Activated naive CD4-positive, alpha-beta T cell treated with anti-CD3 and anti-CD28 coated beads, Interleukin-2, amount 50 U/mL, for 24 hours (primary cell): ENCODE results near the gene MORN1.

Experiments used
- H3K27ac Mint-ChIP-seq: one replicate; pipeline ENCODE4 v1.8.0; 2021; ENCODE audit warnings: mild to moderate bottlenecking, mixed read lengths
- H3K27me3 Mint-ChIP-seq: one replicate; pipeline ENCODE4 v1.8.0; 2021; ENCODE audit warnings: mixed read lengths
- H3K36me3 Mint-ChIP-seq: one replicate; pipeline ENCODE4 v1.8.0; 2021; ENCODE audit warnings: mixed read lengths
- H3K4me1 Mint-ChIP-seq: one replicate; pipeline ENCODE4 v1.8.0; 2021; ENCODE audit warnings: mixed read lengths
- H3K4me3 Mint-ChIP-seq: one replicate; pipeline ENCODE4 v1.8.0; 2021; ENCODE audit warnings: mild to moderate bottlenecking, mixed read lengths
- H3K9me3 Mint-ChIP-seq: one replicate; pipeline ENCODE4 v1.8.0; 2021; ENCODE audit warnings: mixed read lengths

MORN1 gene

GRCh38 chr1:2279210-2279639, 112.1 kb downstream of the MORN1 start:
- H3K4me1 Mint-ChIP-seq, result peaks cover 30% of the 10 kb centered on the region

GRCh38 chr1:2278591-2279209, 112.7 kb downstream of the MORN1 start:
- H3K27me3 Mint-ChIP-seq, result no peaks in the 10 kb centered on the region
- H3K4me1 Mint-ChIP-seq, result peaks cover 30% of the 10 kb centered on the region
- no peaks in the 10 kb centered on the region for H3K9me3 Mint-ChIP-seq
- no peak overlapping the region for H3K27ac Mint-ChIP-seq
- H3K36me3 Mint-ChIP-seq, result no peaks in the 10 kb centered on the region
- H3K4me3 Mint-ChIP-seq, result no peak overlapping the region

More at GRCh38 chr1:2279210-2279639, 112.1 kb downstream of the MORN1 start:
- no peaks in the 10 kb centered on the region for H3K36me3 Mint-ChIP-seq
- no peak overlapping the region for H3K27ac Mint-ChIP-seq
- no peak overlapping the region for H3K4me3 Mint-ChIP-seq
- no peaks in the 10 kb centered on the region for H3K9me3 Mint-ChIP-seq
- H3K27me3 Mint-ChIP-seq, result no peaks in the 10 kb centered on the region

- H3K9me3 Mint-ChIP-seq, result no peaks in the 10 kb centered on the region
- H3K4me3 Mint-ChIP-seq, result no peak overlapping the region
- peak overlapping the region; percentile 18 for H3K27ac Mint-ChIP-seq
- no peaks in the 10 kb centered on the region for H3K36me3 Mint-ChIP-seq
- no peaks in the 10 kb centered on the region for H3K27me3 Mint-ChIP-seq
- peaks cover 37% of the 10 kb centered on the region for H3K4me1 Mint-ChIP-seq
Measured at GRCh38 chr1:2277741-2278488, 113.4 kb downstream of the MORN1 start.

- no peaks in the 10 kb centered on the region for H3K36me3 Mint-ChIP-seq
- no peaks in the 10 kb centered on the region for H3K27me3 Mint-ChIP-seq
- peak overlapping the region; percentile 1 for H3K4me3 Mint-ChIP-seq
- peak overlapping the region; percentile 43 for H3K27ac Mint-ChIP-seq
- H3K4me1 Mint-ChIP-seq, result peaks cover 41% of the 10 kb centered on the region
- no peaks in the 10 kb centered on the region for H3K9me3 Mint-ChIP-seq
Measured at GRCh38 chr1:2276803-2277580, 114.4 kb downstream of the MORN1 start.

- no peaks in the 10 kb centered on the region for H3K27me3 Mint-ChIP-seq
- H3K9me3 Mint-ChIP-seq, result no peaks in the 10 kb centered on the region
- no peaks in the 10 kb centered on the region for H3K36me3 Mint-ChIP-seq
- peak overlapping the region; percentile 11 for H3K4me3 Mint-ChIP-seq
- peaks cover 43% of the 10 kb centered on the region for H3K4me1 Mint-ChIP-seq
- H3K27ac Mint-ChIP-seq, result no peak overlapping the region
Measured at GRCh38 chr1:2275796-2276536, 115.4 kb downstream of the MORN1 start.

GRCh38 chr1:2274929-2275475, 116.4 kb downstream of the MORN1 start:
- peak overlapping the region; percentile 76 for H3K27ac Mint-ChIP-seq
- H3K27me3 Mint-ChIP-seq, result no peaks in the 10 kb centered on the region
- H3K4me3 Mint-ChIP-seq, result no peak overlapping the region
- H3K4me1 Mint-ChIP-seq, result peaks cover 48% of the 10 kb centered on the region
- no peaks in the 10 kb centered on the region for H3K9me3 Mint-ChIP-seq
- H3K36me3 Mint-ChIP-seq, result no peaks in the 10 kb centered on the region

- Mint-ChIP-seq H3K9me3 (no peaks in the 10 kb centered on the region), H3K4me1 (peaks cover 50% of the 10 kb centered on the region), H3K27ac (no peak overlapping the region), H3K27me3 (no peaks in the 10 kb centered on the region), H3K36me3 (no peaks in the 10 kb centered on the region), H3K4me3 (no peak overlapping the region)
Measured at GRCh38 chr1:2274231-2274928, 117.0 kb downstream of the MORN1 start.

GRCh38 chr1:2273401-2274090, 117.8 kb downstream of the MORN1 start:
- Mint-ChIP-seq H3K27me3 (no peaks in the 10 kb centered on the region), H3K27ac (peak overlapping the region; percentile 17), H3K4me3 (no peak overlapping the region), H3K36me3 (no peaks in the 10 kb centered on the region), H3K9me3 (no peaks in the 10 kb centered on the region), H3K4me1 (peaks cover 58% of the 10 kb centered on the region)

GRCh38 chr1:2272686-2273400, 118.5 kb downstream of the MORN1 start:
- H3K36me3 Mint-ChIP-seq, result no peaks in the 10 kb centered on the region
- H3K27me3 Mint-ChIP-seq, result no peaks in the 10 kb centered on the region
- peak overlapping the region; percentile 17 for H3K27ac Mint-ChIP-seq
- peaks cover 61% of the 10 kb centered on the region for H3K4me1 Mint-ChIP-seq
- H3K4me3 Mint-ChIP-seq, result no peak overlapping the region
- no peaks in the 10 kb centered on the region for H3K9me3 Mint-ChIP-seq

- no peaks in the 10 kb centered on the region for H3K9me3 Mint-ChIP-seq
- H3K27me3 Mint-ChIP-seq, result no peaks in the 10 kb centered on the region
- H3K36me3 Mint-ChIP-seq, result no peaks in the 10 kb centered on the region
- H3K4me3 Mint-ChIP-seq, result no peak overlapping the region
- peak overlapping the region; percentile 68 for H3K27ac Mint-ChIP-seq
- peaks cover 55% of the 10 kb centered on the region for H3K4me1 Mint-ChIP-seq
Measured at GRCh38 chr1:2271841-2272655, 119.3 kb downstream of the MORN1 start.
